GM12878 (cell line): ENCODE results near the gene NAMPT. TPM values are rescaled to one million over a fixed set of nuclear protein-coding genes. Genes with fewer than 3 reads are reported as not detected.

Experiments
- ATF3 ChIP-seq: IDR thresholded peaks from 2 replicates; pipeline ENCODE4 v1.6.1; 2011; ENCODE audit warnings: low read depth, mild to moderate bottlenecking, low read length, moderate library complexity, borderline replicate concordance; ENCODE audit errors: extremely low read depth
- BCL11A ChIP-seq: IDR thresholded peaks from 2 replicates; pipeline ENCODE4 v1.6.1; 2011; ENCODE audit warnings: low read depth, low read length
- CREB1 ChIP-seq: IDR thresholded peaks from 2 replicates; pipeline ENCODE4 v1.6.1; 2012; ENCODE audit warnings: low read depth, mild to moderate bottlenecking, inconsistent platforms
- E2F4 ChIP-seq: IDR thresholded peaks from 2 replicates; pipeline ENCODE4 v1.6.1; 2012; ENCODE audit warnings: low read depth, low read length, improper control_type of control experiment
- HCFC1 ChIP-seq: fragments of 150-350 bp; IDR thresholded peaks from 2 replicates; pipeline ENCODE4 v1.6.1; 2014; ENCODE audit warnings: low read length
- HDAC2 ChIP-seq: fragments of 200-600 bp; sonication (generic); IDR thresholded peaks from 2 replicates; pipeline ENCODE4 v1.6.1; 2017
- HDAC6 ChIP-seq: fragments of 200-600 bp; sonication (generic); IDR thresholded peaks from one replicate; pipeline ENCODE4 v1.8.0; 2017; ENCODE audit warnings: antibody characterized with exemption; ENCODE audit not compliant: unreplicated experiment
- HSF1 ChIP-seq: fragments of 150-350 bp; IDR thresholded peaks from 2 replicates; pipeline ENCODE4 v1.6.1; 2014; ENCODE audit warnings: mild to moderate bottlenecking, low read depth, low read length
- IKZF1 ChIP-seq: fragments of 450-650 bp; conservative IDR thresholded peaks from 2 replicates; pipeline ENCODE4 v1.6.1; 2017; ENCODE audit warnings: antibody characterized with exemption, mild to moderate bottlenecking
- JUND ChIP-seq: IDR thresholded peaks from 2 replicates; pipeline ENCODE4 v1.6.1; 2012; ENCODE audit warnings: low read depth, mild to moderate bottlenecking, low read length, improper control_type of control experiment, moderate library complexity
- MAX ChIP-seq: IDR thresholded peaks from 2 replicates; pipeline ENCODE4 v1.6.1; 2012; ENCODE audit warnings: low read depth, low read length, improper control_type of control experiment
- NRF1 ChIP-seq: conservative IDR thresholded peaks from 2 replicates; pipeline ENCODE4 v1.6.1; 2011; ENCODE audit warnings: mild to moderate bottlenecking, low read depth, low read length, improper control_type of control experiment
- POLR2AphosphoS2 ChIP-seq: IDR thresholded peaks from 2 replicates; pipeline ENCODE4 v1.6.1; 2011; ENCODE audit warnings: low read depth, mild to moderate bottlenecking, low read length, improper control_type of control experiment, moderate library complexity
- RB1 ChIP-seq: fragments of 450-650 bp; formaldehyde crosslinking; IDR thresholded peaks from 2 replicates; pipeline ENCODE4 v1.6.1; 2017; ENCODE audit warnings: mild to moderate bottlenecking, borderline replicate concordance
- REST ChIP-seq: IDR thresholded peaks from 2 replicates; pipeline ENCODE4 v1.6.1; 2012; ENCODE audit warnings: mild to moderate bottlenecking, low read depth, low read length
- SIN3A ChIP-seq: IDR thresholded peaks from 2 replicates; pipeline ENCODE4 v1.6.1; 2012; ENCODE audit warnings: low read depth, low read length, improper control_type of control experiment
- SMARCA5 ChIP-seq: fragments of 450-650 bp; IDR thresholded peaks from 2 replicates; pipeline ENCODE4 v1.6.1; 2017; ENCODE audit warnings: mild to moderate bottlenecking
- SPI1 ChIP-seq: IDR thresholded peaks from 2 replicates; pipeline ENCODE4 v1.6.1; 2011; ENCODE audit warnings: low read depth, mild to moderate bottlenecking, low read length, moderate library complexity, borderline replicate concordance; ENCODE audit not compliant: insufficient read depth
- SUPT20H ChIP-seq: IDR thresholded peaks from 2 replicates; pipeline ENCODE4 v1.6.1; 2011; ENCODE audit warnings: low read depth, mild to moderate bottlenecking, low read length, moderate library complexity, borderline replicate concordance; ENCODE audit not compliant: control insufficient read depth
- TAF1 ChIP-seq: IDR thresholded peaks from 2 replicates; pipeline ENCODE4 v1.6.1; 2011; ENCODE audit warnings: mild to moderate bottlenecking, low read depth, low read length, borderline replicate concordance
- TCF7 ChIP-seq: IDR thresholded peaks from 2 replicates; pipeline ENCODE4 v1.6.1; 2014; ENCODE audit warnings: antibody characterized with exemption, borderline replicate concordance
- USF2 ChIP-seq: IDR thresholded peaks from 2 replicates; pipeline ENCODE4 v1.6.1; 2011; ENCODE audit warnings: low read depth, low read length, improper control_type of control experiment, borderline replicate concordance
- polyA plus RNA-seq, 11 experiments: library from polyadenylated mRNA; depleted of rRNA in 4 of 11; unstranded in 6 of 11; stranded (reverse) in 5 of 11; fragments of >200 nt; fragmentation: Nextera tagmentation in 4 of 11; fragmentation: Illumina TruSeq in 1 of 11; extraction: Ambion mirVana in 4 of 11; extraction: Trizol in 1 of 11; gene quantifications; 1 replicate in 1 of 11; 2 replicates in 10 of 11; pipeline versions ENCODE4 v1.2.1 to v1.2.3, GENCODE V29; 2011 to 2016; ENCODE audit warnings: inconsistent platforms in 2 of 11, missing spikeins in 2 of 11, low read depth in 1 of 11
- total RNA-seq, 4 experiments: library from RNA; depleted of rRNA in 3 of 4; stranded (reverse); fragments of >200 nt in 3 of 4; fragmentation: Illumina TruSeq in 1 of 4; extraction: Trizol in 1 of 4; gene quantifications; 2 replicates each; pipeline versions ENCODE4 v1.2.1 to v1.2.3, GENCODE V29; 2013 to 2021

Gene NAMPT
- total and polyA plus RNA-seq, 10 of the 15 experiments (the other 5 are each of a cell fraction or from before 2014, with no cell fraction given), result 28.3 to 173 (median 75.0) TPM

- TF ChIP-seq E2F4 (no peak), TAF1 (peak; percentile 66; the same call in 1 of the 2 replicates), MAX (peak; percentile 78; the same call in 1 of the 2 replicates), CREB1 (peak; percentile 92), JUND (0 out of 2 replicates have a peak, but pooled peaks have one; percentile 14), NRF1 (peak; percentile 78), USF2 (peak; percentile 28), HDAC6 (peak; percentile 43), SIN3A (no peak), REST (0 out of 2 replicates have a peak, but pooled peaks have one; percentile 5), HSF1 (no peak), HCFC1 (no peak), HDAC2 (no peak), SUPT20H (no peak), IKZF1 (peak; percentile 92), SMARCA5 (peak; percentile 78; the same call in 1 of the 2 replicates), SPI1 (peak; percentile 44; the same call in 1 of the 2 replicates), POLR2AphosphoS2 (peak; percentile 23; the same call in 1 of the 2 replicates), BCL11A (no peak; the same call in 1 of the 2 replicates), ATF3 (no peak), TCF7 (no peak), RB1 (peak; percentile 37; the same call in 1 of the 2 replicates)
Measured at GRCh38 chr7:106285051-106285854, 470 bp upstream of the NAMPT start (continued).
